Activated CD4-positive, alpha-beta memory T cell treated with anti-CD3 and anti-CD28 coated beads for 36 hours (primary cell): ENCODE results near the gene MED16. TPM values are rescaled to one million over a fixed set of nuclear protein-coding genes. Genes with fewer than 3 reads are reported as not detected.

Experiments used
- CTCF ChIA-PET: fragments of 350-600 bp; sonication (Branson Sonifier 250); formaldehyde crosslinking; loops from one replicate; lab custom pipeline; 2021; ENCODE audit warnings: antibody characterized with exemption, inconsistent platforms; lab: Charles Lee
- POLR2A ChIA-PET: fragments of 350-600 bp; sonication (Branson Sonifier 250); formaldehyde crosslinking; loops from one replicate; lab custom pipeline; 2021; ENCODE audit warnings: antibody characterized with exemption; lab: Charles Lee
- DNase-seq: peaks from one replicate; pipeline ENCODE4 v3.0.0-alpha.2; 2020
- H3K27ac Mint-ChIP-seq: one replicate; pipeline ENCODE4 v1.8.0; 2021; ENCODE audit warnings: mixed read lengths
- H3K27me3 Mint-ChIP-seq: one replicate; pipeline ENCODE4 v1.8.0; 2021; ENCODE audit warnings: mixed read lengths
- H3K36me3 Mint-ChIP-seq: one replicate; pipeline ENCODE4 v1.8.0; 2021; ENCODE audit warnings: mixed read lengths
- H3K4me1 Mint-ChIP-seq: one replicate; pipeline ENCODE4 v1.8.0; 2021; ENCODE audit warnings: low read depth, mixed read lengths
- H3K4me3 Mint-ChIP-seq: one replicate; pipeline ENCODE4 v1.8.0; 2021; ENCODE audit warnings: mild to moderate bottlenecking, mixed read lengths
- H3K9me3 Mint-ChIP-seq: one replicate; pipeline ENCODE4 v1.8.0; 2021; ENCODE audit warnings: mixed read lengths
- intact Hi-C: fragments of 100-400 bp; cut with micrococcal nuclease; formaldehyde crosslinking; loops from one replicate; pipeline ENCODE4 v1.15.1; 2023
- total RNA-seq, 2 experiments: library from RNA; stranded (reverse); gene quantifications; one replicate each; pipeline ENCODE4 v1.2.3, GENCODE V29; 2021

MED16 gene
- total RNA-seq, 2 experiments from 2014 or later: 58.9 to 62.7 TPM

GRCh38 chr19:926589-927350 is 33.8 kb upstream of the MED16 start:
- peaks cover 3% of the 10 kb centered on the region for H3K4me1 Mint-ChIP-seq
- ChIA-PET CTCF (no interaction called here), POLR2A (interaction anchor here (0.7 kb wide), 1 partner anchor 326 kb away, joined by 3 read pairs; no protein-coding TSS in a partner anchor)
- peaks cover 6% of the 10 kb centered on the region for H3K36me3 Mint-ChIP-seq
- peak; percentile 82 for DNase-seq
- H3K27me3 Mint-ChIP-seq: no peaks in the 10 kb centered on the region
- H3K9me3 Mint-ChIP-seq: no peaks in the 10 kb centered on the region
- peak overlapping the region; percentile 42 for H3K27ac Mint-ChIP-seq
- peak overlapping the region; percentile 75 for H3K4me3 Mint-ChIP-seq
- intact Hi-C loops: loop anchor here (10.0 kb wide), 1 partner anchor 178 kb away; the partner anchor contains the start of gene GPX4

DNA sequence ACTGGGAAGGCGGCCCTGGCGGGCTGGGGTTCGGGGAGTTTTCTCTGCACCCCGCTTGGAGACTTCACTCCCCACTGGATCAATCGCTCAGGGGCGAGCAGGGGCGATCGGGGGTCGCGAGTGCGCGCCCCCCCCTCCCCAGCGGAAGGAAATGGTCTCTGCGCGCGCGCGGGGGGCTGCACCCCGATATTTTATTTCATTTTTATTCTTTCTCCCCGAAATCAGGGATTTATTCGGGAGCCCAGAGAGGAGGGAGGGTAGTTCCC is 33.3 kb upstream of the MED16 start:
- no peak for DNase-seq
- intact Hi-C loops: loop anchor here (10.0 kb wide), 1 partner anchor 179 kb away; the partner anchor contains the start of gene GPX4
- Mint-ChIP-seq H3K27ac (no peak overlapping the region), H3K4me3 (peak overlapping the region; percentile 72), H3K27me3 (no peaks in the 10 kb centered on the region), H3K9me3 (no peaks in the 10 kb centered on the region), H3K36me3 (peaks cover 6% of the 10 kb centered on the region), H3K4me1 (peaks cover 6% of the 10 kb centered on the region)
- ChIA-PET CTCF (no interaction called here), POLR2A (no interaction called here)

GRCh38 chr19:925526-926322 is 32.7 kb upstream of the MED16 start, which contains the start of gene ARID3A:
Gene ARID3A (plus strand): TSS chr19:926035. CDS start chr19:929529, 3,494 bp downstream.
- Mint-ChIP-seq H3K27me3 (no peaks in the 10 kb centered on the region), H3K4me3 (peak within 1 kb of the TSS; percentile 75), H3K4me1 (peaks cover 12% of the 10 kb centered on the region), H3K36me3 (peaks cover 3% of the 10 kb centered on the region), H3K9me3 (no peaks in the 10 kb centered on the region), H3K27ac (peak within 1 kb of the TSS; percentile 71)
- ChIA-PET POLR2A (interaction anchor here (3.0 kb wide), 1 partner anchor 59 kb away, joined by 21 read pairs; the partner anchor contains the start of gene WDR18), CTCF (interaction anchor here (3.1 to 8.3 kb wide), 2 partner anchors 57 to 62 kb away, joined by 16 to 189 read pairs; partner anchors contain the start of gene WDR18)
- intact Hi-C loops: loop anchor here (1.0 to 10.0 kb wide), 2 partner anchors 59 to 179 kb away; partner anchors contain the start of genes GPX4 and WDR18
- DNase-seq: peak; percentile 80

GRCh38 chr19:925087-925525 is 32.1 kb upstream of the MED16 start:
- peak; percentile 79 for DNase-seq
- POLR2A ChIA-PET: interaction anchor here (0.8 to 3.0 kb wide), 2 partner anchors 59 to 61 kb away, joined by 3 to 21 read pairs; partner anchors contain the start of gene WDR18
- H3K27ac Mint-ChIP-seq: peak overlapping the region; percentile 71
- H3K36me3 Mint-ChIP-seq: peaks cover 3% of the 10 kb centered on the region
- intact Hi-C loops: loop anchor here (1.0 to 10.0 kb wide), 2 partner anchors 59 to 180 kb away; partner anchors contain the start of genes GPX4 and WDR18
- peak overlapping the region; percentile 70 for H3K4me3 Mint-ChIP-seq
- no peaks in the 10 kb centered on the region for H3K27me3 Mint-ChIP-seq
- CTCF ChIA-PET: interaction anchor here (1.0 to 8.3 kb wide), 3 partner anchors 58 to 154 kb away, joined by 3 to 189 read pairs (median 16); partner anchors contain the start of gene WDR18
- peaks cover 14% of the 10 kb centered on the region for H3K4me1 Mint-ChIP-seq
- H3K9me3 Mint-ChIP-seq: no peaks in the 10 kb centered on the region

GRCh38 chr19:924553-925086 is 31.6 kb upstream of the MED16 start:
- intact Hi-C loops: loop anchor here (1.0 to 10.0 kb wide), 3 partner anchors 60 to 268 kb away; partner anchors contain the start of genes GPX4 and WDR18
- no peak overlapping the region for H3K27ac Mint-ChIP-seq
- peak overlapping the region; percentile 70 for H3K4me3 Mint-ChIP-seq
- no peaks in the 10 kb centered on the region for H3K9me3 Mint-ChIP-seq
- CTCF ChIA-PET: interaction anchor here (1.0 to 8.3 kb wide), 3 partner anchors 58 to 154 kb away, joined by 3 to 189 read pairs (median 16); partner anchors contain the start of gene WDR18
- peak; percentile 69 for DNase-seq
- POLR2A ChIA-PET: interaction anchor here (0.7 to 3.0 kb wide), 4 partner anchors 60 to 262 kb away, joined by 3 to 21 read pairs (median 3); partner anchors contain the start of genes RNF126 and WDR18
- H3K36me3 Mint-ChIP-seq: no peaks in the 10 kb centered on the region
- peaks cover 14% of the 10 kb centered on the region for H3K4me1 Mint-ChIP-seq
- H3K27me3 Mint-ChIP-seq: no peaks in the 10 kb centered on the region

- ChIA-PET CTCF (interaction anchor here (0.9 to 8.3 kb wide), 4 partner anchors 57 to 272 kb away, joined by 3 to 189 read pairs (median 22); partner anchors contain the start of gene WDR18), POLR2A (interaction anchor here (0.9 to 1.7 kb wide), 4 partner anchors 12 to 101 kb away, joined by 4 to 6 read pairs (median 5); partner anchors contain the start of genes MED16, RNU6-2 and RNU6-9)
- H3K36me3 Mint-ChIP-seq: no peaks in the 10 kb centered on the region
- H3K9me3 Mint-ChIP-seq: no peaks in the 10 kb centered on the region
- intact Hi-C loops: loop anchor here (1.0 to 10.0 kb wide), 6 partner anchors 58 to 321 kb away; partner anchors contain the start of genes ATP5F1D, GPX4, RNU6-2 and TMEM259
- H3K4me3 Mint-ChIP-seq: peak overlapping the region; percentile 75
- no peaks in the 10 kb centered on the region for H3K27me3 Mint-ChIP-seq
- H3K4me1 Mint-ChIP-seq: peaks cover 19% of the 10 kb centered on the region
- peak overlapping the region; percentile 85 for H3K27ac Mint-ChIP-seq
- DNase-seq: peak; percentile 78
Measured at GRCh38 chr19:920051-920864, 27.3 kb upstream of the MED16 start.

DNA sequence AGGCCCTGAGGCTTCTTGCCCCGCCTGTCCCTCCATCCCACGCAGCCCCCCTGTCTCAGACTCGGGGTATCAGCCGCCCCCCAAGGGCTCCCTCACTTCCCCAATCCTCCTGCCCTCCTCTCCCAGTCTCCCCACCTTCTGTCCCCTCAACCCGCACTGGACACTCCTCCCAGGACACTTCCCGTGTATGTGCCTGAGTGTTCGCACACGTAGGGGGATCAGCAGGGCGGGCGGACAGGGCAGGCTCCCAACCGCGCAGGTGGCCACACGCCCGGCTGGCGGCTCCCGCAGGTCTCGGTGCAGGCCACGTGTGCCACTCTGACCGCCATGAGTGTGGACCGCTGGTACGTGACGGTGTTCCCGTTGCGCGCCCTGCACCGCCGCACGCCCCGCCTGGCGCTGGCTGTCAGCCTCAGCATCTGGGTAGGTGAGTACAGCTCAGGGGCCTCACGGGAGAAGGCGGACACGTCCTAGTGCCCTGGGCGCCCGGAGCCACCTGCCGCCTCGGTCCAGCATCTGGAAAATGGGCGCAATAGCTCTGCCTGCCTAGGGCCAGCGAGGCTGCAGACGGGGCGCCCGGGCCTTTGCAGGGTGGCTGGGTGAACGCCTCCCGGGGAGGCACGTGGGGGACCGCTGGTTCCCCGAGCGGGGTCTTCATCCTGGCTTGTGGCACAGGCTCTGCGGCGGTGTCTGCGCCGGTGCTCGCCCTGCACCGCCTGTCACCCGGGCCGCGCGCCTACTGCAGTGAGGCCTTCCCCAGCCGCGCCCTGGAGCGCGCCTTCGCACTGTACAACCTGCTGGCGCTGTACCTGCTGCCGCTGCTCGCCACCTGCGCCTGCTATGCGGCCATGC is 26.4 kb upstream of the MED16 start:
- no peaks in the 10 kb centered on the region for H3K27me3 Mint-ChIP-seq
- ChIA-PET CTCF (interaction anchor here (0.9 to 8.3 kb wide), 3 partner anchors 56 to 273 kb away, joined by 3 to 189 read pairs (median 33); partner anchors contain the start of gene WDR18), POLR2A (interaction anchor here (0.5 to 1.7 kb wide), 4 partner anchors 11 to 246 kb away, joined by 5 to 6 read pairs (median 6); partner anchors contain the start of genes MED16, RNU6-2 and RNU6-9)
- DNase-seq: peak; percentile 63
- H3K9me3 Mint-ChIP-seq: no peaks in the 10 kb centered on the region
- intact Hi-C loops: loop anchor here (1.0 to 10.0 kb wide), 7 partner anchors 57 to 321 kb away; partner anchors contain the start of genes ATP5F1D, GPX4, RNF126 and RNU6-2
- H3K4me3 Mint-ChIP-seq: peak overlapping the region; percentile 66
- no peak overlapping the region for H3K27ac Mint-ChIP-seq
- H3K4me1 Mint-ChIP-seq: peaks cover 23% of the 10 kb centered on the region
- H3K36me3 Mint-ChIP-seq: no peaks in the 10 kb centered on the region

GRCh38 chr19:918481-919198 is 25.7 kb upstream of the MED16 start:
- ChIA-PET POLR2A (interaction anchor here (0.5 kb wide), 1 partner anchor 246 kb away, joined by 6 read pairs; no protein-coding TSS in a partner anchor), CTCF (interaction anchor here (4.6 to 8.3 kb wide), 2 partner anchors 55 to 64 kb away, joined by 33 to 189 read pairs; partner anchors contain the start of gene WDR18)
- Mint-ChIP-seq H3K36me3 (no peaks in the 10 kb centered on the region), H3K27ac (no peak overlapping the region), H3K4me1 (peaks cover 24% of the 10 kb centered on the region), H3K27me3 (no peaks in the 10 kb centered on the region), H3K4me3 (peak overlapping the region; percentile 66), H3K9me3 (no peaks in the 10 kb centered on the region)
- peak; percentile 62 for DNase-seq
- intact Hi-C loops: loop anchor here (10.0 kb wide), 1 partner anchor 254 kb away; the partner anchor contains the start of gene RNF126

- H3K4me1 Mint-ChIP-seq: peaks cover 25% of the 10 kb centered on the region
- ChIA-PET CTCF (interaction anchor here (4.6 to 8.3 kb wide), 2 partner anchors 55 to 65 kb away, joined by 33 to 189 read pairs; partner anchors contain the start of gene WDR18), POLR2A (no interaction called here)
- H3K27me3 Mint-ChIP-seq: no peaks in the 10 kb centered on the region
- DNase-seq: no peak
- peak overlapping the region; percentile 19 for H3K27ac Mint-ChIP-seq
- H3K36me3 Mint-ChIP-seq: no peaks in the 10 kb centered on the region
- intact Hi-C loops: loop anchor here (10.0 kb wide), 1 partner anchor 253 kb away; the partner anchor contains the start of gene RNF126
- H3K9me3 Mint-ChIP-seq: no peaks in the 10 kb centered on the region
- peak overlapping the region; percentile 72 for H3K4me3 Mint-ChIP-seq
Measured at GRCh38 chr19:918152-918437, 25.1 kb upstream of the MED16 start.
